ENCODE measurements around the gene TRIO. TPM values are rescaled to one million over a fixed set of nuclear protein-coding genes. Genes with fewer than 3 reads are reported as not detected.

The TRIO gene
- total RNA-seq, 1 donor from 2014 or later: 145 TPM

- no peak for DNase-seq (ENCODE audit: low spot score)
Observed at GRCh38 chr5:14407051-14407450, 263.9 kb downstream of the TRIO start.

GRCh38 chr5:14407746-14408175 lies 264.6 kb downstream of the TRIO start:
- DNase-seq (ENCODE audit: low spot score): no peak

GRCh38 chr5:14408969-14409586 lies 265.9 kb downstream of the TRIO start:
- DNase-seq (ENCODE audit: low spot score): no peak

GRCh38 chr5:14410068-14410393 lies 266.9 kb downstream of the TRIO start:
- DNase-seq (ENCODE audit: low spot score): no peak

- no peak for DNase-seq (ENCODE audit: low spot score)
Observed at GRCh38 chr5:14410394-14411201, 267.5 kb downstream of the TRIO start.

GRCh38 chr5:14411216-14411615 lies 268.1 kb downstream of the TRIO start:
- DNase-seq (ENCODE audit: low spot score): no peak

GRCh38 chr5:14413331-14413750 lies 270.2 kb downstream of the TRIO start:
- DNase-seq (ENCODE audit: low spot score): no peak

GRCh38 chr5:14414007-14414406 lies 270.9 kb downstream of the TRIO start:
- DNase-seq (ENCODE audit: low spot score): no peak

GRCh38 chr5:14414656-14415023 lies 271.5 kb downstream of the TRIO start:
- no peak for DNase-seq (ENCODE audit: low spot score)

GRCh38 chr5:14415024-14415697 lies 272.0 kb downstream of the TRIO start:
- no peak for DNase-seq (ENCODE audit: low spot score)

GRCh38 chr5:14415698-14416074 lies 272.5 kb downstream of the TRIO start:
- no peak for DNase-seq (ENCODE audit: low spot score)

GRCh38 chr5:14416621-14417275 lies 273.6 kb downstream of the TRIO start:
- no peak for DNase-seq (ENCODE audit: low spot score)

GRCh38 chr5:14417276-14417730 lies 274.2 kb downstream of the TRIO start:
- DNase-seq (ENCODE audit: low spot score): no peak

GRCh38 chr5:14417792-14418765 lies 274.9 kb downstream of the TRIO start:
- no peak for DNase-seq (ENCODE audit: low spot score)

- DNase-seq (ENCODE audit: low spot score): no peak
Observed at GRCh38 chr5:14419686-14420085, 276.5 kb downstream of the TRIO start.

- no peak for DNase-seq (ENCODE audit: low spot score)
Observed at GRCh38 chr5:14420101-14420811, 277.1 kb downstream of the TRIO start.

- no peak for DNase-seq (ENCODE audit: low spot score)
Observed at GRCh38 chr5:14421851-14422250, 278.7 kb downstream of the TRIO start.

- DNase-seq (ENCODE audit: low spot score): no peak
Observed at GRCh38 chr5:14424011-14424685, 281.0 kb downstream of the TRIO start.

GRCh38 chr5:14425559-14425958 lies 282.4 kb downstream of the TRIO start:
- DNase-seq (ENCODE audit: low spot score): no peak

All from mesenteric fat pad (tissue), 1 donor.